ENCODE data around the gene HOXA4.

- TF ChIP-seq CTCF (IDR thresholded peaks at IDR 0.05) = no peak
- no peak for TF ChIP-seq POLR2A (IDR thresholded peaks at IDR 0.05)
Measured at GRCh38 chr7:27078616-27079233, 51.8 kb downstream of the HOXA4 start.
